GM21381 (cell line): Measurements from ENCODE around the gene PLCB3.
A peak's percentile ranks its signal among the peaks of the same experiment; 100 is the strongest.

ENCODE experiments used
- ATAC-seq: cut with Tn5 transposase; IDR thresholded peaks from one replicate; pipeline ENCODE4 v1.9.1; 2021; ENCODE audit warnings: mild to moderate bottlenecking, moderate library complexity; ENCODE audit not compliant: unreplicated experiment

The PLCB3 gene

GRCh38 chr11:64235437-64236161 is 15.7 kb upstream of the PLCB3 start:
- no peak for ATAC-seq

GRCh38 chr11:64237484-64237951 is 13.8 kb upstream of the PLCB3 start:
- ATAC-seq: no peak

GRCh38 chr11:64238076-64238475 is 13.3 kb upstream of the PLCB3 start:
- no peak for ATAC-seq

- ATAC-seq: no peak
Measured at GRCh38 chr11:64238999-64239398, 12.3 kb upstream of the PLCB3 start.

- peak; percentile 3 for ATAC-seq
Measured at GRCh38 chr11:64239662-64240434, 11.5 kb upstream of the PLCB3 start.

- peak; percentile 44 for ATAC-seq
Measured at GRCh38 chr11:64240435-64241240, 10.7 kb upstream of the PLCB3 start, which contains the start of gene FKBP2. TSS of gene FKBP2 (plus strand) at chr11:64241095. CDS start at chr11:64242388, 1,293 bp downstream.

GRCh38 chr11:64241241-64241490 is 10.2 kb upstream of the PLCB3 start:
- peak; percentile 57 for ATAC-seq

GRCh38 chr11:64241491-64242374 is 9.6 kb upstream of the PLCB3 start:
- peak; percentile 5 for ATAC-seq

GRCh38 chr11:64243236-64243854 is 8.0 kb upstream of the PLCB3 start:
- no peak for ATAC-seq

- ATAC-seq: no peak
Measured at GRCh38 chr11:64244107-64244506, 7.2 kb upstream of the PLCB3 start.

GRCh38 chr11:64244966-64245365 is 6.4 kb upstream of the PLCB3 start:
- no peak for ATAC-seq

GRCh38 chr11:64245401-64245796 is 5.9 kb upstream of the PLCB3 start:
- no peak for ATAC-seq

GRCh38 chr11:64245797-64246620 is 5.3 kb upstream of the PLCB3 start:
- ATAC-seq: no peak

- peak; percentile 5 for ATAC-seq
Measured at GRCh38 chr11:64246621-64246870, 4.8 kb upstream of the PLCB3 start.

GRCh38 chr11:64246871-64247728 is 4.2 kb upstream of the PLCB3 start, which contains the start of gene PPP1R14B:
TSS of gene PPP1R14B (minus strand) at chr11:64246943. CDS start at chr11:64246673, 270 bp downstream.
- ATAC-seq: peak; percentile 41

- ATAC-seq: no peak
Measured at GRCh38 chr11:64247729-64248531, 3.4 kb upstream of the PLCB3 start.

GRCh38 chr11:64248578-64248977 is 2.8 kb upstream of the PLCB3 start:
- ATAC-seq: no peak

GRCh38 chr11:64249038-64249437 is 2.3 kb upstream of the PLCB3 start:
- ATAC-seq: no peak
